NCI-H2171 treated with DMSO at 0.1 percent for 48 hours (cell line): ENCODE data around the gene RGN.
"Not testable (repeated sequence)": the region's sequence is repeated elsewhere in the genome, so short reads cannot be mapped to it uniquely, and the experiment has no call there.

Experiments
- DNase-seq: peaks from one replicate; lab custom pipeline; 2025; lab: John Stamatoyannopoulos, UW

RGN gene

DNA sequence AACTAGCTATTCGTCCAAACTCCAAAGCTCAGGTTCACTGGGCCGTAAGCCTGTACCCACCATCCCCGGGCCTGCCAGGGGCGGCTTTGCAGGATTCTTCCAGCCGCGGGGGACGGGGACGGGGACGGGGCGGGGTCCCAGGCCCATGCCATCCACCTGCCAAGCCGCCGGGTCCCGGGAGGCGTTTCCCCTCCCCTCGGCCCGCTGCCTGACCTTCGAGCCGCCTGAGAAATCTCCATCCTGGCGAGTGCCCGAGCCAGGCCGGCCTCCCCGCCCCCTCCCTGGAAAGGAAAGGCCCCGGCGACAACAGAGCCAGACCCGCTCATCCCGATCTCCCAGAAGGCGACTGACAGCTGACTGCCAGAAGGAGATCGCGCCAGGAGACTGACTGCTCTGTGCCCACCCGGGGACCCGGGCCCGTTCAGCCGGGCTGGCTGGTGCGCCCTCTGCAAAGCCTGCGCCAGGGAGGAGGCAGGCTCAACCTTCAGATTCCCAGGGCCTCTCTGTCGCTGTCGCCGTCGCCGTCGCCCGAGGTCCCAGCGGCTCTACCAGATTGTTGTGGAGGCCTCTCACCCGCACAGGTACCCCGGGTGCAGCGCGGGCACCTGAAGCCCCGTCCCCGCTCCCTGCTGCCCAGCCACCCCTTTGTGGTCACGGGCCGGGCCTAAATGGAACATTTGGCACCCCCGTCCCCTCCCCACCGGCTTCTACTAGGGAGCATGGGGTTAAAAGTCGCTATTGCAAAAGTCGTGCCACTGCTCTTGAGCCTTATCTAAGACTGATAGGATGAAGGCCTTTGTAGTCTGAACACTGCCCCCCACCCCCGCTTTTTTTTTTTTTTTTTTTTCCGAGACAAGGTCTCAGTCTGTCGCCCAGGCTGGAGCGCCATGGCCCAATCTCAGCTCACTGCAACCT lies at the start of gene RGN:
Gene RGN, plus strand, starts transcription at position 315 of the 915 bp plus-strand sequence. CDS start 2,702 bp downstream, outside the sequence.
- no peak for DNase-seq

DNA sequence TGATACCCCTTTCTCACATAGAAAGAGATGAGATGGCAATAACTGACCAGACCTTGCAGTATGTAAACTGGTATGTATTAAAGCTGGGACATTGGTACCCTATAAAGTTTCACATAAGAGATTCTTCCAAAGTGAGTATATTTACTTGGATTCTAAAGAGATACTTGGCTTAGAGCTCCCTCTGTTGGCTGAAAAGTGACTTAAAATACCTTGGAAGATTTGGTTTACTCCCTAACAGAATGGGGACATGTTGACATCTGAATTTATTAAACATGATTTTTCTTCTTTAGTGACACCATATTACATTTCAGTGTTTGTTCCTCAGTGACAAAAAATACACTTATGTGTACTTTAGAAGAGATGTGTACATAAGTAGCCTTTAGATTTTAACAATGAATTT lies 47.9 kb upstream of the RGN start:
- peak; percentile 52 for DNase-seq

DNA sequence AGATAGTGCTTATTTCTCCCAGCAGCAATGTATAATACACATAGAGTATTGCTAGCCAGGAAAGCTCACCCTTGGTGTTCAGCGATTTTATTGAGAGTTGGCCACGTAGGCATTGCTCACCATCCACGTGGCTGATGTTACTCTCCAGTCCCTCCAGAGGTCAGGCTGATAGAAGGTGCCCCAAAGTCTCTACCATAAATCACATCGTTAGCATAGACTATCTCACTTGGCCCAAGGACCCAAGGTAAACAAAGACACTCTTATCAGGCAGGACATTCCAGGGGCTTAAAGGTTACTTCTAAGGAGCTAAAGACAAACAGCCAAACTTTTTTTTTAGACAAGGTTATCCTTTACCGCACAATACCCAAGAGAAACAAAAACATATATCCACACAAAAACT lies 30.3 kb upstream of the RGN start:
- no peak for DNase-seq

DNA sequence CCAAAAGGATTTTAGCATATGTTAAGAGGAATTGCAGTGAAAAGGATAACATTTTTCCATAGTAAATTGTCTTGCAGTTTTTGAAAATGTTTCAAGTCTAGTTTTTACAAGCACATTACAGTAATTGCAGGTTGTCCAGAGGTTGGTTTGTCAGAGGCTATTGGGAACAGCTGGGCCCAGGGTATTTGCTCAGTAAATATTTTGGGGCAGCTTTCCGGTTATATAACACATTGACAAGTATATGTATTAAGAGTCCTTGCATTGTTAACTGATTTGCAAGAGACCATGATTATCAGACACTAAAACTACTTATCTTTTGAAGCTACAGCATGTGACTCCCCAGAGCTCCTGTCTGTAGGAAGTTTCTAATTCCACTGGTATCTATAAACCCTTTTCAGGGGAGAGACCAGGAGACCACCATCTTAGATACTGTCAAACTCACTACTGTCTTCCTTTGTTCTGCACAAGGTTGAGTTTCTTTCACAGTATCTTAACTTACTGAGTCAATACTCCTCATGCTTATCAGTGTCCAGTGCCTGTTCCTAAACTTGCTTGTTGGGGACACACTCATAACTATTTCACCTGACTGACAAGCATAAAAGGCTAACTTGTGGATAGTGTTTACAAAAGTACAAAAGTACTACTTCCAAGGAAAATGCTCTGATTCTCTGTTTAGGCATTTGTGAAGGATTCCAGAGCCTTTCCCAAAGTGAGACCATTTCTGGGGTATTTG lies 18.9 kb upstream of the RGN start:
- no peak for DNase-seq

DNA sequence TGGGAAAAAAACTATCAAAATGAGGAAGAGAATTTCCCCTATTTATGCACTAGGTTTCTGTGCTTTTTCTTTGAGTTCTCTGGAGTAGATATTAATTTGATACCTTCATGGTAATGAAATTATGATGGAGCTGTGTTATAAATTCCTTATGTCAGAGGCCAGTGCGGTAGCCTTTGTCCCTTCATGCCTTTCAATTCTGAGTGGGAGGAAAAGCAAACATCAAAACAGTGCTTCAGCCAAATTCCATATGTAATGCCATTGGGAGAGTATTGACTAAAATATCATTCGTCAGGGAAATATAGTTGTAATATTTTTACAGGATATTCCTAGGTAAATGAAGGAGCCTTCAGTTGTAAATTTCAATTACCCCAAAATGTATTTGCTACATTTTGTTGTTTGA lies 17.5 kb upstream of the RGN start:
- no peak for DNase-seq

DNA sequence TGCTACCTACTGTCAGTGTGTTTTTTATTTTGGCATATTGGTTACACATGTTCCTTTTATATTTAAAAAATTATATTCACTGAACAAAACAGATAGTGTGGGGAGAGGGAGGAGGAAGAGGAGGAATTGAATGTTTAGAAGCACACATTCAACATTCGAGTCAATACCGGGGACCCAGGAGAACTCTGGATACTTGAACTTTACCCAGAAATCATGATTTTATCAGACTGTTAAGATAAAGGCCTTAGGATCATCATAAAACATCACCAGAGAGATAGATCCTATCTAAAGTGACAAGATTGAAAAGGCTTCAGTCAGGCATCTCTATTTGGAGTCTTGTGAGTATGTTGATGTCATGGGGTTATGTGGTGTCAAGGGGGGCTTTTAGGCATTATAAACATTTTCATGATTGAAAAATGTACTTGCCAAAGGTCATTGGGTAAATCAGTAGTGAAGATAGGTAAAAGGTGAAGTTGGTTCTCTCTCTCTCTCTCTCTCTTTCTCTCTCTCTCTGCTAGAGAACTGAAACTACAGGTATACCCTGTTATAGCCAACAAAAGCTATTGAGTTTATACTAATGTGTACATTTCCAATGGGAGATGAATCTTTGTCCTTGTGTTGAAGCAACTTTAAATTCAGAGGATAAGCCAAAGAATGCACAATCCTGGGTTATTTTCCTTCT lies 16.9 kb upstream of the RGN start:
- no peak for DNase-seq

DNA sequence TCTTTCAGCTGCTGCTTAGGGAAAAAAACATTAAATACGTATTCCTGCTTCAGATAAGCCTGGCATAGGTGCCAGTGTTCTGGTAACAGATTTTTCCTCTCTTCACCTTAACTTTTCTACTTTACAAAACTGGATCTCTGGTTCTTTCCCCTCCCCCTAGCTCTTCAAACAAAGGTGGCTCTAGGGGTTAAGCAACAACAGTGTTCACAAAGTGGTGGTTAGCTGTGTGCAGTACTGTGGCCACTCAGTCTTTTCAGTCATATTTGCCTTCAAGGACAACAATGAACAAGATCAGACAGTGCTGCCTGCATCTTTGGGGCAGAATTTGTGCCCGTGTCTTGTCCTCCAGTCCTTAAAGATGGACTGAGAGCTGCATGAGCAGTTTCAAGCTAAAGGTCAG lies 15.1 kb upstream of the RGN start:
- no peak for DNase-seq

DNA sequence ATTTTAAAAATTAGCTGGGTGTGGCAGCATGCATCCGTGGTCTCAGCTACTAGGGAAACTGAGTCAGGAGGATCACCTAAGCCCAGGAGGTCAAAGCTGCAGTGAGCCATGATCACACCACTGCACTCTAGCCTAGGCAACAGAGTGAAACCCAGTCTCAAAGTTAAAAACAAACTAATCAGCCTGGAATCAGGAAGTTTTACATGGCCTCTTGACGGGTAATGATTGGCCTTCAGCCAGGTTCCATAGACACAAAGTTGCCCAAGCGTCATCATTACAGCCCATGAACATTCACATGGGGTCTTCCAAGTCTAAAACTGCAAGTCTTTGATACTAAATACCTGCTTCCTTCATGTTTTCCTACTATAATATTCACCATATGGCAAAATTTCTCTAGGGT lies 10.0 kb upstream of the RGN start:
- DNase-seq, result no peak

DNA sequence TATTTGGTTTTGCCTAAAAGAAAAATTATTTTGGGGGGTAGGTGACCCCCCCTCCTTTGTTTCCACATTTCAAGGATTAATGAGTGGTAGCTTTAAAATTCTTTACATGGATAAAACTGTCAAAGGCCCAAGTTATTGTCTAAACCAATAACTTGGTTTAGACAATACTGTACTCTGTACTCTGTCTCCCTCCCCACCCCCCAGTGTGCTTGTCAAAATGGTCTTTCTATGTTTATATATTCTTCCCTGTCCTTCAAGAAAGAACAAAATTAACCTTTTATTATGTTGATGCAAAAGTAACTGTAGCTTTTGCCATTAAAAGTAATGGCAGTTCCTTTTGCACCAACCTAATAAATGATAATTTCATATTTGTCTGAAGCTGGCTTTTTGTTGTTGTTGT lies 9.5 kb upstream of the RGN start:
- no peak for DNase-seq

DNA sequence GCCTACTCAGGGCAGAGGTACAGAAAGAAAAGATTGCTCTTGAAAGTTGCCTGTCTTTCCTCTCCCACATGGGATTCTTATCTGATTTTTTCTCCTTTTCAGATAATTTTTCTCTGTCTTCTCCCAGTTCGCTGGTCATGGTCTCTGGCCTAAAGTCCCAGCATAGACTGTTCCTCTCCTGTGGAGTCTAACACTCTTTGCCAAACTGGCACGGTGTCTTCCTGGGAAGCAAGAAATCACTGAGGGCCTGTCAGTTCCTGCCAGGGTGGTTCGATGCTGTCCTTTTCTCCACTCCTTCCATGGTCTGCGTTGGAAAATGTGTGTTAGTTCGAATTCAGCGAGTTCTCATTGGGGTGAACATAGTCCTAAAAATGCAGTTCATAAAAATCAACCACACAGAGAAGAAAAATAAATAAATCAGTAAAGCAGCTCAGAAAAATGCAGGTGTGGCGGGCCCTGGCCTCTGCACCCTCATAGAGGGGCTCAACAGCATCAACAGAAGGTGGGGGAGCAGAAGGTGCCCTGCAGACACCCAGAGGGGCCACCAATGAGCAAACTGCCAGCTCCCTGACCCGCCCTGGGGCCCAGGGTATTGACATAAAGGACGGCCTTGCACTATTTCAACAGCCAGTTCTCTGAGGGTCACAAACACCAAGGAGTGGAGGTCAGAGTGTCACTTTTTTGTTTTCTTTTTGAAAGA lies 2.1 kb downstream of the RGN start:
- no peak for DNase-seq

DNA sequence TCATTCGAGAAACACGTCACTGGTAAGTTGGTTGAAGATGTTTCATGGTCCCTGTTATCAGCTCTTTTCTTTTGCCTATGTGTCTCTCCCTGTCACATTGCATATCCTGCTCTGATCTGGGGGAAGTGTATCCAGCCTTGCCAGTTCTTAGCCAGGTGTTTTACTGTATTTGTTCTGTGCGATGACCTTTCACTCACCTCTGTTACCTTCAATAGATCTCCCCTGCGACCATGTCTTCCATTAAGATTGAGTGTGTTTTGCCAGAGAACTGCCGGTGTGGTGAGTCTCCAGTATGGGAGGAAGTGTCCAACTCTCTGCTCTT lies 2.6 kb downstream of the RGN start:
- no peak for DNase-seq

DNA sequence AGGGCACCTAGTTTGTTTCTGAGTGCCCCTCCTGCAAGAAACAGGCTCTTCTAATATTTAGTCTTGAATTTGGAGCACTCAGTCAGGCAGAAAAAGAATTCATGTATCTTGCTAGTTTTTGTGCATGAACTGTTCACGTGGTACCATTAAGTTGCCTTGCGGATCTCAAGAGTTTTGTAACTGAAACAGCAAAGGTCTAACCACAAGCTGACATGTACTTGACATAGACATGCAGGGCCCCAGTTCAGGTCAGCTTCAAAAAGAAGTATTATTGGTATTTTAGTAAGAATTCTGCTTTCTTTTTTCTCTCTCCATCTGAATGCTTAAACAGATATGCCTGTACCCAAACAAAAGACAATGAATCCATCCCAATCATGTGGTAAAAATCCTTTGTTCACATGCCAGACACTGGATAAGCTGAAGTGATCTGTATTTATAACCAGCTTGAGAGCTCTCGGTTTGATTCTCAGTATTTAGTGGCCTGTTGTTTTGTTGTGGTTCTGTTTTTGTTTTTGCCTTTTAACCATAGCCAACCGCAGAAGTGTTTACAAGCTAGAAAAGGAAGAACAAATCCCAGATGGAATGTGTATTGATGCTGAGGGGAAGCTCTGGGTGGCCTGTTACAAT lies 13.0 kb downstream of the RGN start:
- no peak for DNase-seq

DNA sequence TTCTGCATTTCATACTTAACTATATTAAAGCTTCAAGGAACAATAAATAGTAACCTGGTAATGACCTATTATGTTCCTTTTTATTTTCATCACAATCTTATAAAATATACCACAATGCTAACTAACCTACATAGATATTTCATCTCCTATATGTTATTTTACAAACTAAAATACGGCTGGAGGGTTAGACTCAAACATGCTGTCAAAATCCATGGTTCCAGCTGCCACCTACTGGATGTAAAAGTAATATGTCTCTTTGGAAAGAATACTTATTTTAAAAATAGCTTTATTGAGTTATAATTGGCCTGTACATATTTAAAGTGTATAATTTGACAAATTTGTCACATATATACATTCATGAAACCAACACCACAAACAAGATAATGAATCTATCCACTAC lies 15.0 kb downstream of the RGN start:
- peak; percentile 17 for DNase-seq

DNA sequence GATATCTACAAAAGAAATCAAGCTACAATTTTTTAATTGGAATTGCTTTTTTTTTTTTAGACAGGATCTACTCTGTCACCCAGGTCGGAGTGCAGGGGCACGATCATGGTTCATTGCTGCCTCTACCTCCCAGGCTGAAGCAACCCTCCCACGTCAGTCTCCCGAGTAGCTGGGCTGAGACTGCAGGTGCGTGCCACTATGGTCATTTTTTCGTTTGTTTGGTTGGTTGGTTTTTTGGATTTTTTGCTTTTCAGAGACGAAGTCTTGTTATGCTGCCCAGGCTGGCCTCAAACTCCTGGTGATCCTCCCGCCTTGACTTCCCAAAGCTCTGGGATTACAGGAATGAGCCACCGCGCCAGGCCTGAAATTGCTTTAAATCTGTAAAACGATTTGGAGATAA lies 15.6 kb downstream of the RGN start:
- DNase-seq, result no peak

DNA sequence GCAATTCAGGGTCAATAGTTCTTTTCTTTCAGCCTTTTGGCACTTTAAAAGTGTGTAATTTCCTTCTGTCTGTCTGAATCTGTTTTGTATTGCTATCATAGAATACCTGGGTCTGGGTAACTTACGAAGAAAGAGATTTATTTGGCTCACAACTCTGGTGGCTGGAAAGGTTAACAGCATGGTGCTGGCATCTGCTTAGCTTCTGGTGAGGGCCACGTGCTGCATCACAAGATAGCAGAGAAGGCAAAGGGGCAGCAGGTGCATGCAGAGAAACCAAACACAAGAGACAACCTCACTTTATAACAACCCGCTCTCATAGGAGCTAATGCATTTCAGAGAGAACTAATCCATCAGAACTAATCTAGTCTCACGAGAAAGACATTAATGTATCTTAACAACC lies 18.8 kb downstream of the RGN start:
- peak; percentile 4 for DNase-seq

DNA sequence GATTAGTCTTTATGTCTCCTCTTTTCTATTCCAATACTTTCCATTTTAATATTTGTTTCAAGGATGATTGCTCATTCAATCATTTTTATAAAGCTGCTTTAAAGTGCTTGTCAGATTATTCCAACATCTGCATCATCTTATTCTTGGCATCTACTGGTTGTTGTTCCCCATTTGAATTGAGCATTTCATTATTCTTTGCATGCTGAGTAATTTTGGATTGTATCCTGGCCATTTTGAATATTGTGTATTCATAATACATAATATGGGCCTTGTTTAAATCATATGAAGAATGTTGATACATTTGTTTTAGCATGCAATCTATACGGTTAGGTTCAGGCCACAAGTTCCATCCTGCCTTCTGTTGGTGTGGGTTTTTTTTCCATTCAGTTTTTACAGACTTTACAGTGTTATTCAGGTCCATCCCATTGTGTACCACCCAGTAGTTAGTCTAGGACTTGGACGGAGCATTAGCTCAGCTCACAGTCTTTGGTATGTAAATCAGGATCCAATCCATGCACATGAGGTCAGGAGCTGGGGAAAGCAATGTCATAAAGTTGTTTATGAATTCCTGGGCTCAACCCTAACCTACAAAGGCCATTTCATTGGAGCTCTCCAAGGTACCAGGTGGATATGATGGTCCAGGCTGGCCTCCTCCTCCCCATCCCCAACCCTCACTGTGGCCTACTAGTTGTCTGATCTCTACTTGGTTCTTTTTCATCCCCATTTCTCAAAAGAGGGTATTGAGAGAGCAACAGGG lies 20.3 kb downstream of the RGN start:
- DNase-seq, result no peak

DNA sequence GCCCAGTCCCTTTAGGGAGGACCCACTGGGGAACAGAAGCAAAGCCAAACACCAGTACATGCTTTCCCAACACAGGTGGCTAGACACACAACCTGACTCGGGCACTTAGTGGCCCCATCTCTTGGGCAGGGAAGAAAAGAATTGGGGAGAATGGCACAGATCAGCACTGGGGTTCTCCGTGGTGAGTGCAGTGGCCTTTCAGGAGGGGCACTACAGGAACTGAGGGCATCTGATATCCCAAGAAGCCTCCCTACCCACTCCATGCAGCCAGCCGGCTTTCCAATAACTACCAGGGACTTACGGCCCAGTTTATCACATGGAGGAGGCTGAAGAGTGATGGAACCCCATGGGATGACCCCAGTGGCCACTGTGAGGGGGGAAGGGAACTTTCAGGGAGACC lies 23.0 kb downstream of the RGN start:
- no peak for DNase-seq

DNA sequence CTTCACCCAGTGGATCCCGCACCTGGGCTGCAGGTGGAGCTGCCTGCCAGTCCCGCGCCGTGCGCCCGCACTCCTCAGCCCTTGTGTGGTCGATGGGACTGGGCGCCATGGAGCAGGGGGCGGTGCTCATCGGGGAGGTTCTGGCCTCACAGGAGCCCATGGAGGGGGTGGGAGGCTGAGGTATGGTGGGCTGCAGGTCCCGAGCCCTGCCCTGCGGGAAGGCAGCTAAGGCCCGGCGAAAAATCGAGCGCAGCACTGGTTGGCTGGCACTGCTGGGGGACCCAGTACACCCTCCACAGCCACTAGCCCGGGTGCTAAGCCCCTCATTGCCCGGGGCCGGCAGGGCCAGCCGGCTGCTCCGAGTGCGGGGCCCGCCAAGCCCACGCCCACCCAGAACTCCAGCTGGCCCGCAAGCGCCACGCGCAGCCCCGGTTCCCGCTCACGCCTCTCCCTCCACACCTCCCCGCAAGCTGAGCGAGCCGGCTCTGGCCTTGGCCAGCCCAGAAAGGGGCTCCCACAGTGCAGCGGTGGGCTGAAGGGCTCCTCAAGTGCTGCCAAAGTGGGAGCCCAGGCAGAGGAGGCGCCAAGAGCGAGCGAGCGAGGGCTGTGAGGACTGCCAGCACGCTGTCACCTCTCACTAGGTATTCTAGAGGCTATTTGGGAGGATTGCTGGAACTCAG lies 32.8 kb downstream of the RGN start:
- DNase-seq, result not testable (repeated sequence)

DNA sequence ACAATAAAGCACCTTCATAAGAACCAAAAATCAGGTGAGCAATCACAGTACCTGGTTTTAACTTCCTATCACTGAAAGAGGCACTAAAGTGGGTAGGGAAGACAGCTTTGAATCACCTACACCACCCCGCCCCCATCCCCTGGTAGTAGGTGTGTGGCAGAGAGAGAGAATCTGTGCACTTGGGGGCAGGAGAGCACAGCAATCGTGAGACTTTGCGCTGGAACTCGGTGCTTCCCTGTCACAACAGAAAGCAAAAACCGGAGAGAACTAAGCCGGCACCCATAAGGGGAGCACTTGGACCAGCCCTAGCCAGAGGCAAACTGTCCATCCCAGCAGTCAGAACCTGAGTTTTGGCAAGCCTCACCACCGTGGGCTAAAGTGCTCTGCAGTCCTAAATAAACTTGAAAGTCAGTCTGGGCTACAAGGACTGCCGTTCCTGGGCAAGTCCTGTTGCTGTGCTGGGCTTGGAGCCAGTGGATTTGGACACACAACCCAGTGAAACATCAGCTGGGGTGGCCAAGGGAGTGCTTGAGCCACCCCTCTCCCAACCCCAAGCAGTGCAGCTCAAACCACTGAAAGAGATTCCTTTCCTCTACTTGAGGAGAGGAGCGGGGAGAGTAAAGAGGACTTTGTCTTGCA lies 34.2 kb downstream of the RGN start:
- DNase-seq, result no peak

DNA sequence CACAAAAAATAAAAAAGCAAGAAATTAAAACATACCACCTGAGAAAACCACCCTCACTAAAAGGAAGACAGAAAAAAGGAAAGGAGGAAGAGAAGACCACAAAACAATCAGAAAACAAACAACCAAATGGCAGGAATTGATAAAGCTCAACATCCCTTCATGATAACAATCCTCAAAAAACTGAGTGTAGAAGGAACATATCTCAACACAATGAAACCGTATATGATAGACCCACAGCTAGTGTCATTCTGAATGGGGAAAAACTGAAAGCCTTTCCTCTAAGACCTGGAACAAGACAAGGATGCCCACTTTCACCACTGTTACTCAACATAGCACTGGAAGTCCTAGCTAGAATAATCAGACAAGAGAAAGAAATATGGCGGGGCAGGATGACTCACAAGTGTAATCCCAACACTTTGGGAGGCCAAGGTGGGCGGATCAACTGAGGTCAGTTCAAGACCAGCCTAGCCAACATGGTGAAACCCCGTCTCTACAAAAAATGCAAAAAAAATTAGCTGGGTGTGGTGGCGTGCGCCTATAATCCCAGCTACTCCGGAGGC lies 38.4 kb downstream of the RGN start:
- not testable (repeated sequence) for DNase-seq
